HG03097 (cell line): ENCODE measurements around the gene HYCC2.
"Not testable (repeated sequence)": the region's sequence is repeated elsewhere in the genome, so short reads cannot be mapped to it uniquely, and the experiment has no call there.

Source experiments
- ATAC-seq: cut with Tn5 transposase; IDR thresholded peaks from one replicate; pipeline ENCODE4 v1.9.1; 2021; ENCODE audit not compliant: unreplicated experiment, low FRiP score

The HYCC2 gene

DNA sequence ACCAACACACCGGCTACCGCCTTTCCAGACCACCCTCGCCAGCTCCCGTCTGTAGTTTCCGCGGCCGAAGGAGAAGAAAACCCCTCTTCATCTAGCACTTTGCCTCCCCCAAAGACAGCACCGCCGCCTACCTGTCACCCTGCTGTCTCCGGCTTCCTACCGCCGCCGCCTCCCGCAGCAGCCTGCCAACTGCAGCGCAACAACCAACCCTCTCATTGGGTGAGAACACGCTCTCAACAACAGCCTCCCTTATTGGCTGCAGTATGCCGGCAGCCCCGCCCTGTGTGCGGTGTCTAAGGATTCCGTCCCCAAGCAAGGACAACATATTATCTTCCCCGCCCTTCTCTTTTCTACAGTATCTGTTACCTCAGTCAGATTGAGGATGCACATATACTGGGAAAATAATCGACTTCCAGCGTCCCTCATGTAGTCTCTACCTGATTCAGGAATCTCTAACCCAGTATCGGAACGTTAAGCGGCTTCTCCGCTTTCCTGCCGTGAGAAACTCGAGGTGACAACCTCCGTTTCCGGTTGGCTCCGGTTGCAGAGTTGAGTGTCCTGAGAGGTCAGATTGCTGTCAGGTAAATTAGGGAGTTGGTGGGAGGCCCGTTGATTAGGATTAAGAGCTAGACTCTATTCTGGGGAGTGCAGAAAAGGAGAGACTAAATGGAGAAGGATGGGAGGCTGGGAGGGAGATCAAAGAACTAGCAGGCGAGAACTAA, at the start of gene HYCC2, which contains the start of gene NDUFB3:
Gene HYCC2, minus strand, starts transcription at position 193 of the 722 bp plus-strand sequence. CDS start 47,662 bp downstream, outside the sequence.
Gene NDUFB3, plus strand, starts transcription at position 523 of the 722 bp plus-strand sequence. CDS start 6,882 bp downstream, outside the sequence.
- ATAC-seq = peak; percentile 92

DNA sequence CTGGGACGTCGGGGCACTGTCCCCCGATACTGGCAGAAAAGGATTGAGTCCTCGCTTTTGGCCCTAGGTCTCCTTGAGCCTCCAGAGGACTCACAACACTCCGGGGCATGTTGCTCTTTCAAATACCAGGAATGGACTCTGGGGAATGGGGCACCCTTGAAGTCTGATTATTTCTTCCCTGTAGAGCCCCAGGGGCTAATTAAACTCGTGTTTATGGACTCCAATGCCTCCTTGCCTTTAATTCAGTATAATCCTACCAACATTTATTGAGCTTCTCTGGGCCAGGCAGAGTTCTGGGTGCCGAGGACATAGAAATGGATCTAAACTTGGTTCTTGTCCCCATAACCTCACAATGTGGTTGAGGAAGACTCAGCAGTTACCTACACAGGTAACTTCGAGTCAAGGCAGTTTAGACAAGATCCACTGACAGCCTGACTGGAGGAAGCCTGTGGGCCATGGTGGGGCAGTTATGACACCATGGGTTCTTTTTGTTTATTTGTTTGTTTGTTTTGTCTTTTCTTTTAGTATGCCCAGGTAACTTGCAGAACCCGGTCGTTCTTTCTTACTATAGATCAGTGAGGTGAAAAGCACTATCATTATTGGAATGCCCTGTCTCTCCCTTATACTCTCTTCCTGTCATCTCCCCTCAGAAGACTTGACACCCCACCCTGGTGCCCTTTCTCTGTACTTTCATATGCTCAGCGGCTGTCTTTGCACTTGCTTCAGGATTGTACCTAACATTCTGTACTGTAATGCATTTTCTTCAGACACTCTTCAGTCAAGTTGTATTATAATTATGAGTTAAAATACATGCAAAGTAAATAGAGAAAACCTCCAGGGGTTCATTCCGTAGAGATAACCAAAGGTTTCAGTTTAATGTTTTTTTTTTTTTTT, 47.7 kb upstream of the HYCC2 start:
- ATAC-seq = no peak

DNA sequence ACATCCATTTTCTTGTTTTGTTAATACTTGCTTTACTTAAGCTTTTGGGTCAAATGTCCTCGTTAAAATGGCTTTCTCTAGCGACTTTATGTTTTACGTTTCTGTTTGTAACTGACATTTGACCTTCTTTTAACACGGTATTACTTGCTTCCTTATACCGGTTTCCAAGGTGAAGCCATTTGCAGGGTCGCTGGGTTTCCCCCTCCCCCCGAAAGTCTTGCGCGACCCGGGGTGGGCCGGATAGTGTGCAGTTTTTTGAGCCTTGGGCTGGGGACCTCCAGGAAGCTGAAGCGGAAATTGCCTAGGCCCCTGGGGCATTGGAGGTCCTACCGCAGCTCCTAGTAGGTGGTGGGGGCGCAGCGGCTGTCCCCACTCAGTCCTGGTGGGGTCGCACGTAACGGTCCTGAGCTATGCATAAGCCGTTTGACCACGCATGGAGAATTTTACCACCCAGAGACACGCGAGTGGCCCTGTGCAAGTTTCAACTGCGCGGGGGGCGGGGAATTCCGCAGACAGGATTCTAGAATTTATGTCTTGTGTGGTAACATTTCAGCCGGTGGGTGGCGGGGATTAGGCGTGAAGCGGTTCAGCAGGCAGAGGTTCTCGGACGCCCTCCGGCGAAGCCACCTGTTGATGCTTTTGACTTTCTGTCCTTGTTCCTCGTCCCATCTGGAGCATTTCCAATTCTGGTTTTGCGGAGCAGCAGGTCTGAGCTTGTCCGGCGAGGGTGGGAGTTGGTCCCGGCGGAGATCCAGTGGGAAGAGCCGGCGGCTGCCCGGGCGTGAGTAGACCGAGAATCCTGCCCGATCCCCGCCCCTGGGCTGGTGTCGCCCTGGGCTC, 46.9 kb upstream of the HYCC2 start:
- peak; percentile 39 for ATAC-seq

DNA sequence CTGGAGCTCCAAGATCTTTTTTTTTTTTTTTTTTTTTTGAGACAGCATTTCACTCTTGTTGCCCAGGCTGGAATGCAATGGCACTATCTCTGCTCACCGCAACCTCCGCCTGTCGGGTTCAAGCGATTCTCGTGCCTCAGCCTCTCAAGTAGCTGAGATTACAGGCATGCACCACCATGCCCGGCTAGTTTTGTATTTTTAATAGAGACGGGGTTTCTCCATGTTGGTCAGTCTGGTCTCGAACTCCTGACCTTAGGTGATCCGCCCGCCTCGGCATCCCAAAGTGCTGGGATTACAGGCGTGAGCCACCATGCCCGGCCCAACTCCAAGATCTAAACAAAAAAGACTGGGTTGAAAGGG, 46.2 kb upstream of the HYCC2 start:
- ATAC-seq = not testable (repeated sequence)

DNA sequence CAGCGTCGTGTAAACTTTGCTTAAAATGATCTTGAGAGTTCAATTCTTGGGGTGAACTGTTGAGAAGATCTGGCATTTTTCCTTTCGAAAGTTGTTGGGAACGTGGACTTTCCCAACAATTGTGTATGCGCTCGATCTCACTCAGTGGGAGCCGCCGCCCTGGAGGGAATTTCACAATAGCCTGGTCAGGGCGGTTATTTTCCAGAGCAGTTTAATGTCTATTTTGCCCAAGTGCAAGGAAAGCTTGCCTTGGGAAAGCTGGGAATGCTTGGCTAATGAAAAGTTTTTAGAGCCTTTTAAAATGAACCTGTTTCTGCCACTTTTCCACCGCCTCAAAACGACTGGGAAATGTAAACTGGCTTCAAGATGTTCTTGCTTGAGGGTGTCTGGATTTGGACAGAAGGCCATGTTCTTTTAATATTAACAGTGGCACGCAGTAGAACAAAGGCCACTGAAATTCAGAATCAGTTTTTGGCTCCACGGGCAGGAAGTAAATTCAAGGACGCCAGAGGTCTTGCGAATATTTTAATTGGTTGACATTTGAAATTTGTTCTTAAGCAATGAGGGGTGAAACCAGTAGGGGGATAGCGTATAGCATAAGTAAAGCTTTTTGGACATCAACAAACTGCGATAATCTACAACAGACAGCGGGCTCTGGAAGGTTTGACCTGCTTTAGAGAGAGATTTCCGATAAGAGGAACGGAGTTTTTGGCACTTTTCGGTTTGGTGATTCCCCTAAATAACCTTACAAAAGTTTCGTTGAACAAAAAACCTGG, 45.7 kb upstream of the HYCC2 start:
- ATAC-seq = no peak

DNA sequence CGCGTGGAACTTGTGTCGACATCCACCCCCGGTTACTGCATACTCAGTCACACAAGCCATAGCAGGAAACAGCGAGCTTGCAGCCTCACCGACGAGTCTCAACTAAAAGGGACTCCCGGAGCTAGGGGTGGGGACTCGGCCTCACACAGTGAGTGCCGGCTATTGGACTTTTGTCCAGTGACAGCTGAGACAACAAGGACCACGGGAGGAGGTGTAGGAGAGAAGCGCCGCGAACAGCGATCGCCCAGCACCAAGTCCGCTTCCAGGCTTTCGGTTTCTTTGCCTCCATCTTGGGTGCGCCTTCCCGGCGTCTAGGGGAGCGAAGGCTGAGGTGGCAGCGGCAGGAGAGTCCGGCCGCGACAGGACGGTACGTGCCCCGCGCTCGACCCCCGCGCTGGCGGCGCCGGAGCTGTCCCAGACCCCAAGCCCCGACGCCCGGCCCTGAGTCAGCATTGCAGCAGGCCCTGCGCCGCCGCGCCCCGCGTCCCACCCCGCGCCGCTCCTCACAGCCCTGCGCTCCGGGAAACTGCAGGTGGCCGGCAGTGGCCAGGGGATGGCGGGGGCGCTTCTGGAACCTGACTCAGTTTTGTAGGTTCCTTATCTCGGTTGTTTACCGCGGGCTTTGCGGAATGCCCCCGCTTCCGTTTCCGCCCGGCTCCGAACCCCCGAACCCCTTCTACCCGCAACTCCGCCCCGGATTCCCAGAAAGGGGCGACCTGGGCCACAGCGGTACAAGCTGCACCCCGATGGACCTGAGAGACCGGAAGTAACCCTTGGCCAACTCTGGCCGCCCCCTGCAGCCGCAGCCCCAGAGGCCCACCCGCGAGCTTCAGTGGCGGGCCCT, 44.9 kb upstream of the HYCC2 start, which contains the start of gene CFLAR:
Gene CFLAR, plus strand, starts transcription at position 50 of the 844 bp plus-strand sequence. CDS start 13,702 bp downstream, outside the sequence.
- ATAC-seq = peak; percentile 39

DNA sequence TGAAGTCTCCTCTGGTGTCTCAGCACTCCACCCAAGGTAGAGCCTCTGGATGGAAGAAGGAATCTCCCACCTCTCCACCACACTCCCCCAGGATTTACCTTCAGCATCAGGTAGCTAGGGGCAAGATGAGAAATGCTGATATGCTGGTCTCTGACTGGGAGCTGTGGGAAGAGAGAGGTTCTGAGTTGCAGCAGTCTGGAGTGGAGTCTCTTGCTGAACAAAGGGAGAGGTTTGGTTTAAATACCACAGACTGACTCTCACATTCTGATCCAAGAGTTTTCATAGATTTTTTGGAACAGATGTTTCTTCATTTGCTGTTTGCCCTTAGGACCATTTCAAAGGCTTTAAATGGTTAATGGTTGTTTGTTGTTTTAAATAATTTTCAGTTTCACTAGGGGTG, 43.4 kb upstream of the HYCC2 start:
- ATAC-seq = no peak

DNA sequence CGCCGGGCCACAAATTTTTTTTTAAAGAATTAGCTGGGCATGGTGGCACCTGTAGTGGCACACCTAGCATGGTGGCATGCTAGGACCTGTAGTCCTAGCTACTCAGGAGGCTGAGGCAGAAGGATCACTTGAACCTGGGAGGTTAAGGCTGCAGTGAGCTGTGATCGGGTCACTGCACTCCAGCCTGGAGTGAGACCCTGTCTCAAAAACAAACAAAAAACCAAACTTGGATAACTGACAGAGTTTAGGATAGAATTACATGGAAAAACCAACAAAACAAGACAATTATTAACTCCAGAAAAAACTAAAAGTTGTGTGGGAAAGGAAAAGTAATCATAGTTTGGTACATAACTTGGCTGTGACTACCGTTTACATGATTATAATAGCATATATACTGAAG, 42.9 kb upstream of the HYCC2 start:
- no peak for ATAC-seq

DNA sequence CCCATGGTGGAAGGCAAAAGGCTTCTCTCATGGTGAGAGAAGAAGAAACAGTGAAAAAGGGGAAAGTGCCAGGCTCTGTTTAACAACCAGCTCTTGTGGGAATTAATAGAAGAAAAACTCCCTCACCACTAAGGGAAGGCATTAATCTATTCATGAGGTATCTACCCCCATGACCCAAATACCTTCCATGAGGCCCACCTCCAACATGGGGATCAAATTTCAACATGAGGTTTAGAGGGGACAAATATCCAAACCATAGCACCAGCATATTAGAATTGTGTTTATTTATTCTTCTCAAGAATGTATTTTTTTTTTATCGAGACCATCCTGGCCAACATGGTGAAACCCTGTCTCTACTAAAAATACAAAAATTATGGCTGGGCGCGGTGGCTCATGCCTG, 39.6 kb upstream of the HYCC2 start:
- no peak for ATAC-seq

DNA sequence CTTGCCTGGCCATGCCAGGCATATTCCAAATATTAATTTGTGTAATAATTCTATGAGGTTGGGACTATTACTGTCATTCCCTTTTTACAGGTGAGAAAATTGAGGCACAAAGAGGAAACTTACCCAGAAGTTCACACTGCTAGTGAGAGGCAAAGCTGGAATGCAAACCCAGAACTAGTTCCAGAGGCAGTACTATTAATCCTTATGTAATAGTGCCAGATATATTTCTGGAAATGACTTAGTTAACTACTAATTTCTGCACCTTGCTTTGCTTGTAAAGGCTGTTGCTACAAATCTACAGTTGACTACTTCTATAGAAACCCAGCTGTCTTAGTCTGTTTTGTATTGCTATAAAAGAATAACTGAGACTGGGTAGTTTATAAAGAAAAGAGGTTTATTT, 39.1 kb upstream of the HYCC2 start:
- ATAC-seq = no peak

DNA sequence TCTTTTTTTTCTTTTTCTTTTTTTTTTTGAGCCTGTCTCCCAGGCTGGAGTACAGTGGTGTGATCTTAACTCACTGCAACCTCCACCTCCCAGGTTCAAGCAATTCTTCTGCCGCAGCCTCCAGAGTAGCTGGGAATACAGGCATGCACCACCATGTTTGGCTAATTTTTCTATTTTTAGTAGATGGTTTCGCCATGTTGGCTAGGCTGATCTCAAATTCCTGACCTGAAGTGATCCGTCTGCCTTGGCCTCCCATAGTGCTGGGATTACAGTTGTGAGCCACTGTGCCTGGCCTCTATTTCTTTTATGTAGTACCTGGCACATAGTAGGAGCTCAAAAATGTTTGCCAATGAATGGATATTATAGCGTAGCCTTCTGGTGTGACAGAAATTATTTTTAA, 37.7 kb upstream of the HYCC2 start:
- ATAC-seq = no peak

DNA sequence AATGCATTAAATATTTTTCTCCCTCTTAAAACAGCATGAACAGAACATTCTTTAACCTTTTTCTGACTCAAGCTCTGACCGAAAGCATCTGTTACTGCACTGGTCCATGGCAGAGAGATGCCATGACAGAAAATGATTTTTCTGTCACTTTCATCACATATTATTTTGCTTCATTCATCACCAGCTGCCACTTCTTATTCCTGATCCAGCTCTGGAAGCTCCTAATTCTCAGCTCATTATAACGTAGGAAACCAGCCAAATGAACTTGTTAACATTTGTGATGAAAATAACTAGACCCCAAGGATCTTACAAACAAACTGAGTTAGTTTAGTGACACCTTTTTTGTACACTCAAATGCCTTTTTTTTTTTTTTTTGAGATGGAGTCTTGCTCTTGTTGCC, 36.9 kb upstream of the HYCC2 start:
- ATAC-seq = no peak

DNA sequence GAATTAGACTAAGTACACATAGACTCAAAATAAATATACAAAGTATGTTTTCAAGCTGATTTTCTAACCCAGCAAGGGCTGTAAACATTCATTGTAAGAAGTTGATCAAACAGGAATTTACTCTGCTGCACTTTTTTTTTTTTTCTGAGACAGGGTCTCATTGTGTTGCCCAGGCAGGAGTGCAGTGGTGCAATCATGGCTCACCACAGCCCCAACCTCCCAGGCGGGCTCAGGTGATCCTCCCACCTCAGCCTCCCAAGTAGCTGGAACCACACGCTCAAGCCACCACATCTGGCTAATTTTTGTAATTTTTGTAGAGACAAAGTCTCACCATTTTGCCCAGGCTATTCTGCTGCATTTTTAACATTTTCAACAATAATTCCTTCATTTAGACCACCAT, 36.2 kb upstream of the HYCC2 start:
- no peak for ATAC-seq

DNA sequence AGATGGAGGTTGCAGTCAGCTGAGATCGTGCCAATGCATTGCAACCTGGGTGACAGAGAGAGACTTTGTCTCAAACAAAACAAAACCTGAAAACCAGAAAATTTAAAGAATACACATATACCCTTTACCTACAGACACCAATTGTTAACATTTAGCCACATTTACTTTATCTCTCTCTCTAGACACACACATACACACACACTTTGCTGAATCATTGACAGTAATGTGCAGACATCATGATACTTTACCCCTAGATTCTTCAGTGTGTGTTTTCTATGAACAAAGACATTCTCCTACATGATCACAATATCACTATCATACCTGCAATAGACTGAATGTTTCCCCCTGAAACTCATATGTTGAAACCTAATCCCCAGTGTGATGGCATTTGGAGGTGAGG, 34.3 kb upstream of the HYCC2 start:
- ATAC-seq = no peak

DNA sequence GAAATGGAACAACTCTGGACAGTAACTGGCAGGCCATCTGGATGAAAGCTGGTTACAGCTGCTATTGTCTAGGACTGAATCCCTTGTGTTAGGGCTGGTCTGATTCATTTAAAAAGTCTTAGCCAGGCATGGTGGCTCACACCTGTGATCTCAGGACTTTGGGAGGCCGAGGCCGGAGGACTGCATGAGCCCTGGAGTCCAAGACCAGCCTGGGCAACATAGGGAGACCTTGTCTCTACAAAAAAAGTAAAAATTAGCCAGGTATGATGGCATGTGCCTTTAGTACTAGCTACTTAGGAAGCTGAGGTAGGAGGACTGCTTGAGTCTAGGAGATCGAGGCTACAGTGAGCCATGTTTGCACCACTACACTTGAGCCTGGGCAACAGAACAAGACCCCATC, 29.0 kb upstream of the HYCC2 start:
- ATAC-seq = no peak

DNA sequence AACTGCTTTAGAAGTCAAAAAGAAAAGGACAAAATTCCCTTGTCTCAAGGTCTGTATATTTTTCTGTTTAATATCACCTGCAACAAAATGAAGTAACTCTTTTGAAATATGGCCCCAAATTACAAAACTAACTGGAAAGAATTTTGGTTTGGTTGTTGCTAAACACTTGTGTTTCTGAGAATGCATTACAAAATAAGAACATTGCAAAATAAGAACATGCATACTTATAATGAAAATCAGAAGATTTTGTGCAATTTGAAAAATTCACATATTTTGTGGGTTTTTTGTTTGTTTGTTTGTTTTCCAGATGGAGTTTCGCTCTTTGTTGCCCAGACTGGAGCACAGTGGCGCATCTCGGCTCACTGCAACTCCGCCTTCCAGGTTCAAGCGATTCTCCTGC, 22.1 kb upstream of the HYCC2 start:
- ATAC-seq = no peak

DNA sequence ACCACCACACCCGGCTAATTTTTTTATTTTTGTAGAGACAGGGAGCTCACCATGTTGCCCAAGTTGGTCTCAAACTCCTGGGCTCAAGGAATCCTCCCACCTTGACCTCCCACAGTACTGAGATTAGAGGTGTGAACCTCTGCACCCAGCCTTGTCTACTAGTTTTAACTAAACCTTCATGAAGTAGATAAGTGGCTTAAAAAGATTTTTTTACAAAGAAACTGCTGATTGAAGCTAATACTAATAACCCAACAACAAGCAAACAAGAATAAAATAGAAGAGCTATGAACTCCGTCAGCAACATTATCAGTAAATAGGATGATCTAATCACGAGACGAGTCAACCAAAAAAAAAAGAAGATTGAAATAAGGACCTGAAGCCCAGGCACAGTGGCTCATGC, 19.1 kb upstream of the HYCC2 start:
- ATAC-seq = no peak

DNA sequence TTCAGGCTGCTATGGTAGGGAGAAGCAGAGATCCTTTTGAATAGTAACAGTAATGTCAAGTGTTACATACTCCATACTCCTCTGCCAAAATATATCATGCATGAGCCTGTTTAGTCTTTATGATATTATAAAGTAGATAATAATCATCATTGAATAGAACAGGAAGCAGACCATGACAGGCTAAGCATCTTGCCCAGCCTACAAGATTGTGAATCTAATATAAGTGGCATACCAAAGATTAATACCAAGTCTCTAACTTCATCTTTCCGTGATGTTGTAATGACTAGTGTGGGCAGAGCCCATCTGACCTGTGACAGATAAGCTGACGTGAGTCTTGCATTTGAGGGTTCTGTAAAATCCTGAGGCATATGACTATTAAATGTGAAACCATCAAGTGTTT, 13.4 kb upstream of the HYCC2 start:
- ATAC-seq = no peak

DNA sequence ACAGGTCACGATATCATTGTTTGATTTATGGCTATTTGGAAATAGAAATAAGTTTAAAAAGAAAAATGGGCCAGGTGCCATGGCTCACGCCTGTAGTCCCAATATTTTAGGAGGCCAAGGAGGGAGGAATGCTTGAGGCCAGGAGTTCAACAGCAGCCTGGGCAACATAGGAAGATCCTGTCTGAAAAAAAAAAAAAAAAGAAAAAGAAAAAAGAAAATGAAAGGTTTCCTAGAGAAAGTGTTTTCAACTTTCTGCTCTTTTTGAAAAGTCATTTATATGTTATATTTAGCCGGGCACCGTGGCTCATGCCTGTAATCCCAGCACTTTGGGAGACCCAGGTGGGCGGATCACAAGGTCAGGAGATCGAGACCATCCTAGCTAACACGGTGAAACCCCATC, 3.5 kb upstream of the HYCC2 start:
- ATAC-seq = no peak
